GM23248 (cell line): Measurements from ENCODE around the gene DLG2. TPM values are rescaled to one million over a fixed set of nuclear protein-coding genes. Genes with fewer than 3 reads are reported as not detected.

Experiments used
- DNase-seq: peaks from one replicate; pipeline ENCODE4 v3.0.0-alpha.2; 2015
- H2AFZ ChIP-seq: fragments of 200-600 bp; sonication (generic); 2 replicates; pipeline ENCODE4 v1.6.1; 2016; ENCODE audit warnings: antibody characterized with exemption
- H3F3A ChIP-seq: fragments of 200-600 bp; sonication (generic); 2 replicates; pipeline ENCODE4 v1.6.1; 2016; ENCODE audit warnings: mild to moderate bottlenecking, antibody characterized with exemption, mixed run types; ENCODE audit not compliant: insufficient read depth
- H3K27ac ChIP-seq: fragments of 200-600 bp; sonication (generic); 2 replicates; pipeline ENCODE4 v1.5.1; 2016; ENCODE audit warnings: mild to moderate bottlenecking
- H3K27me3 ChIP-seq: fragments of 200-600 bp; sonication (generic); replicated peaks from 2 replicates; pipeline ENCODE4 v1.6.1; 2016; ENCODE audit warnings: mild to moderate bottlenecking; ENCODE audit not compliant: insufficient read depth
- H3K36me3 ChIP-seq: fragments of 200-600 bp; sonication (generic); 2 replicates; pipeline ENCODE4 v1.6.1; 2016; ENCODE audit warnings: low read depth, mild to moderate bottlenecking
- H3K4me1 ChIP-seq: fragments of 200-600 bp; sonication (generic); 2 replicates; pipeline ENCODE4 v1.6.1; 2016; ENCODE audit warnings: mild to moderate bottlenecking; ENCODE audit not compliant: insufficient read depth
- H3K4me2 ChIP-seq: fragments of 200-600 bp; sonication (generic); one replicate; pipeline ENCODE4 v1.6.1; 2016; ENCODE audit warnings: mild to moderate bottlenecking; ENCODE audit not compliant: unreplicated experiment
- H3K4me3 ChIP-seq: fragments of 200-600 bp; sonication (generic); 2 replicates; pipeline ENCODE4 v1.5.1; 2016; ENCODE audit warnings: mild to moderate bottlenecking
- H3K79me2 ChIP-seq: fragments of 200-600 bp; sonication (generic); 2 replicates; pipeline ENCODE4 v1.6.1; 2016; ENCODE audit warnings: mild to moderate bottlenecking; ENCODE audit not compliant: insufficient read depth
- H3K9ac ChIP-seq: fragments of 200-600 bp; sonication (generic); 2 replicates; pipeline ENCODE4 v1.6.1; 2016; ENCODE audit warnings: mild to moderate bottlenecking
- H3K9me2 ChIP-seq: fragments of 200-600 bp; sonication (generic); 2 replicates; pipeline ENCODE4 v1.6.1; 2016; ENCODE audit warnings: mixed run types, mild to moderate bottlenecking, moderate library complexity; ENCODE audit not compliant: insufficient read depth
- H3K9me3 ChIP-seq: fragments of 200-600 bp; sonication (generic); one replicate; pipeline ENCODE4 v1.6.1; 2017; ENCODE audit warnings: low read depth
- H4K20me1 ChIP-seq: fragments of 200-600 bp; sonication (generic); 2 replicates; pipeline ENCODE4 v1.6.0; 2016; ENCODE audit not compliant: insufficient read depth
- EZH2 ChIP-seq: fragments of 200-600 bp; sonication (generic); IDR thresholded peaks from 2 replicates; pipeline ENCODE4 v1.6.1; 2018; ENCODE audit warnings: antibody characterized with exemption, mild to moderate bottlenecking; ENCODE audit not compliant: insufficient read depth, poor library complexity, severe bottlenecking
- EZH2phosphoT487 ChIP-seq: fragments of 200-600 bp; sonication (generic); IDR thresholded peaks from 2 replicates; pipeline ENCODE4 v1.6.1; 2018; ENCODE audit warnings: antibody characterized with exemption, moderate library complexity, mild to moderate bottlenecking, low read depth; ENCODE audit not compliant: insufficient read depth
- WGBS, 2 experiments: methylation state at CpG; one replicate each; pipeline ENCODE4 v1.1.6; 2015 to 2017; ENCODE audit warnings: low lambda C conversion rate in 2 of 2, low coverage in 1 of 2; ENCODE audit errors: missing lambda C conversion rate in 2 of 2; 5-methylcytosine and 5-hydroxymethylcytosine counted together
- in situ Hi-C: fragments of 300-500 bp; cut with MboI; formaldehyde crosslinking; loops from 2 replicates; pipeline ENCODE4 v1.15.0; 2020
- polyA plus RNA-seq: library from polyadenylated mRNA; unstranded; fragments of >200 nt; fragmentation: Nextera tagmentation; extraction: Ambion mirVana; gene quantifications from 2 replicates; pipeline ENCODE4 v1.2.1, GENCODE V29; 2016
- total RNA-seq: library from RNA; depleted of rRNA; stranded (reverse); fragments of >200 nt; shearing (Covaris generic); gene quantifications from 2 replicates; pipeline ENCODE4 v1.2.3, GENCODE V29; 2014

The DLG2 gene
- total and polyA plus RNA-seq, 2 experiments from 2014 or later, result 1.1 to 1.7 TPM

DNA sequence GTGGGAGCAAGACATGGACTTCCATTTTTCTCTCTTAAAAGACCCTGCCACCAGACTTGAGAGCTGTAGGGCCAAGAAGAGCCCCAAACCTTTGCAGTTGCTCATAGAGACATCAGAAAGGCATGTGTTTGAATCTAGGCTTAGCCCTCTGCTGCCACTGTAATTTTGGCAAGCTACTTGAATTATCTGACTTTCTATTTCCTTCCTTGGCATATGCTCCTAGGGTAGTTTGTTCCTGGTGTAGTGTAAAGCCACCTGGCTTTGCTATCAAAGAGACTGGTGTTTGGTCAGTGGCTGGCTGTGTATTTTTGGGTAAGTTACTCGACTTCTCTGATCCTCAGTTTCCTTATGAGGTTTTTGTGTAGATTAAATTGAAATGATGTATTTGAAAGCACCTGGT lies 2088.9 kb downstream of the DLG2 start:
- 73 to 92% methylated on average over 1 of the region's 1 CpG for WGBS, 2 experiments
- Histone ChIP-seq H3K36me3 (no peaks in the 10 kb centered on the region), H2AFZ (no peak overlapping the region)

DNA sequence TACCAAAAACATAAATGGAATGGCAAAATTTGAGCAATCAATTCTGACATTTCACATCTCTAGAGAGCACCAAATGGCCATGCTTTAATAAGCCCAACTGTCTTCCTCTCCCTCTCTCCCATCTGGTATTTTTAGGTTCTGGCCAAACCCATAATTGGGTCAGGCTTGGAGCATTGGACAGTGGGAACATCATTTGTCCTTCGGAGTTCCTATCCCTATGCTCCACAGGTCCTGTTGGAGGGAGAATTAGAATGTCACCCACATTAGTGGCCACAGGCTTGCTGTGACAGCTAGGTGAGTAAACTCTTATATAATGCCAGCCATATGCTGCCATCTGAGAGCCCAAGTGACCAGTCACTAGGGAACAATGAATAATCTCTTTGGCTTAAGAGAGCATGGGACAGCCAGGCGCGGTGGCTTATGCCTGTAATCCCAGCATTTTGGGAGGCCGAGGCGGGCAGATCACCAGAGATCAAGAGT lies 2090.0 kb downstream of the DLG2 start:
- no peak for TF ChIP-seq EZH2
- no peak for TF ChIP-seq EZH2phosphoT487
- H4K20me1 ChIP-seq, result no peaks in the 10 kb centered on the region
- no peaks in the 10 kb centered on the region for H3K79me2 ChIP-seq
- H3K9ac ChIP-seq, result no peak overlapping the region
- in situ Hi-C loops, result no loop called here
- DNase-seq, result no peak
- H3F3A ChIP-seq, result no peaks in the 10 kb centered on the region
- H3K27me3 ChIP-seq, result no peaks in the 10 kb centered on the region
- no peaks in the 10 kb centered on the region for H3K9me2 ChIP-seq
- H3K36me3 ChIP-seq, result no peaks in the 10 kb centered on the region
- 88% methylated on average over 5 of the region's 5 CpGs for WGBS, 2 experiments
- H3K4me3 ChIP-seq, result no peak overlapping the region
- no peak overlapping the region for H3K4me2 ChIP-seq
- no peaks in the 10 kb centered on the region for H3K4me1 ChIP-seq
- no peak overlapping the region for H2AFZ ChIP-seq
- no peak overlapping the region for H3K27ac ChIP-seq
- no peaks in the 10 kb centered on the region for H3K9me3 ChIP-seq

More for the DNA sequence above, 2088.9 kb downstream of the DLG2 start:
- H3K4me2 ChIP-seq, result no peak overlapping the region
- H3K9me3 ChIP-seq, result no peaks in the 10 kb centered on the region
- no peaks in the 10 kb centered on the region for H3F3A ChIP-seq
- no peak overlapping the region for H3K9ac ChIP-seq
- H3K27ac ChIP-seq, result no peak overlapping the region
- no peaks in the 10 kb centered on the region for H4K20me1 ChIP-seq
- H3K9me2 ChIP-seq, result no peaks in the 10 kb centered on the region
- TF ChIP-seq EZH2phosphoT487 (no peak), EZH2 (no peak)
- H3K27me3 ChIP-seq, result no peaks in the 10 kb centered on the region
- H3K4me3 ChIP-seq, result no peak overlapping the region
- DNase-seq, result no peak
- no peaks in the 10 kb centered on the region for H3K79me2 ChIP-seq
- in situ Hi-C loops, result no loop called here
- H3K4me1 ChIP-seq, result no peaks in the 10 kb centered on the region

DNA sequence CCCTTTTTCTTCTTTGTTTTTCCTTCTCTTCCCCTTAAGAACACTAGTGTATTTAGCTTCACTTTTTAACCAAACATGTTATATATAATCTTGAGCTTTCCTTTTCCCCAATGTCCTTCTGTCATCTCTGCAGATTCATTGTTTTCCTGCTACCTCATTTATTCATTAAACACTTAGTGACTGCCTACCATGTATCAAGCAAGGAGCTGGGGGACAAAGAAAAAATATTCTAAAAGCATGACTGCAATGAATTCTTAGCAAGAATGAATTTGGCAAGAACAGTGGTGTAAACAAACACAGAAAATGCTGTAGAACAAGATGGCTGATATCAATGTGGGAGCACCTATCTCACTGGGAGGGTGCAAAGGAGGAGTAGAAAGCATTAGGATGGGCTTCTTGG lies 2094.0 kb downstream of the DLG2 start:
- Histone ChIP-seq H3K36me3 (no peaks in the 10 kb centered on the region), H3F3A (no peaks in the 10 kb centered on the region), H3K27ac (no peak overlapping the region), H3K4me2 (no peak overlapping the region), H3K27me3 (no peaks in the 10 kb centered on the region), H3K4me1 (no peaks in the 10 kb centered on the region), H2AFZ (no peak overlapping the region), H3K79me2 (no peaks in the 10 kb centered on the region), H3K4me3 (no peak overlapping the region), H3K9ac (no peak overlapping the region), H4K20me1 (no peaks in the 10 kb centered on the region), H3K9me2 (no peaks in the 10 kb centered on the region), H3K9me3 (no peaks in the 10 kb centered on the region)
- no peak for DNase-seq
- TF ChIP-seq EZH2 (no peak), EZH2phosphoT487 (no peak)
- in situ Hi-C loops, result no loop called here

DNA sequence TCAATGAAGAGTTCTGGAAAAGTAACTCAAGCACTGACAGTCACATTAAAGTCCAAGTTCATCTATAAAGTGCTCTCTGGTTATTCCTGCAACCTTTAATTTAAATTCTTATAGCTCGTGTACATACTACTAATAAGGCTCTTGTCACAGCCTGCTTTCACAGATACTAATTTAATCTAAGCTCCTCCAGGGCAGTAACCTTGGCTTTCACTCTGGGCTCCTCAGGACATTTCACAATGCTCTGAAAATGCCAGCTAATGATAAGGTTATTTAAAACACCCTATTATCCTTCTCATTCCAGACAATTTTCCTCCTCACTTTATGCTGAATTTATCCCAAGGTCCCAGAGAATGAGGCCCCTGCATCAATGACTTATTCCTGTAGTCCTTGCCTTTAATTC lies 2098.3 kb downstream of the DLG2 start:
- in situ Hi-C loops, result no loop called here
- Histone ChIP-seq H3F3A (no peaks in the 10 kb centered on the region), H2AFZ (no peak overlapping the region), H4K20me1 (no peaks in the 10 kb centered on the region), H3K27me3 (no peaks in the 10 kb centered on the region), H3K9ac (no peak overlapping the region), H3K4me3 (no peak overlapping the region), H3K4me2 (no peak overlapping the region), H3K4me1 (no peaks in the 10 kb centered on the region), H3K36me3 (no peaks in the 10 kb centered on the region), H3K79me2 (no peaks in the 10 kb centered on the region), H3K9me2 (no peaks in the 10 kb centered on the region), H3K27ac (no peak overlapping the region), H3K9me3 (no peaks in the 10 kb centered on the region)
- TF ChIP-seq EZH2 (no peak), EZH2phosphoT487 (no peak)
- DNase-seq, result no peak
- 50 to 52% methylated on average over 1 of the region's 1 CpG for WGBS, 2 experiments

DNA sequence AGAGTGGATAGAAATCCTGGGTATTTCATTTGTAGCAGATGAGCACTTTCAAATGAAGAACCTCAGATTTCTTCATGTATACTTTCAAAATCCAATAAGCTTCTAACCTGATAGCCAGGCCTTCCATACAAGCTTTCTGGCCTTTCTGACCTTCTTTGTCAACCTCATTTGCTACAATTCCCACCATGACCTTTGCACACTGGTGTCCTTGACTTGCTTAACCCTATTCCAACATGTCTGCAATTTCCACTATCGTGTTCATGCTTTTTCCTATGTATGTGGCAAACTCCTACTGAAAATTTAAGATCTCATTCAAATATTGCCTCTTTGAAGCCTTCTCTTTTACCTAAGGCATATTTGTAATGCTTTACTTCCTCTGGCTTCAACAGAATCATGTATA lies 2098.9 kb downstream of the DLG2 start:
- TF ChIP-seq EZH2 (no peak), EZH2phosphoT487 (no peak)
- Histone ChIP-seq H4K20me1 (no peaks in the 10 kb centered on the region), H3K36me3 (no peaks in the 10 kb centered on the region), H3F3A (no peaks in the 10 kb centered on the region), H3K9me3 (no peaks in the 10 kb centered on the region), H3K79me2 (no peaks in the 10 kb centered on the region), H3K27ac (no peak overlapping the region), H3K4me1 (no peaks in the 10 kb centered on the region), H3K9me2 (no peaks in the 10 kb centered on the region), H3K9ac (no peak overlapping the region), H3K4me3 (no peak overlapping the region), H3K4me2 (no peak overlapping the region), H2AFZ (no peak overlapping the region), H3K27me3 (no peaks in the 10 kb centered on the region)
- in situ Hi-C loops, result no loop called here
- DNase-seq, result no peak
- 68 to 81% methylated on average over 1 of the region's 1 CpG for WGBS, 2 experiments
